T-cell (primary cell): ENCODE measurements around the gene CRABP2. TPM values are rescaled to one million over a fixed set of nuclear protein-coding genes. Genes with fewer than 3 reads are reported as not detected.

Experiments used
- ATAC-seq, 4 experiments: fragments of 200-7000 bp in 3 of 4; fragments of 150-1000 bp in 1 of 4; cut with Tn5 transposase; replicated peaks in 1 of 4; 1 replicate in 3 of 4; 2 replicates in 1 of 4; pipeline ENCODE4 v1.10.0; 2021; ENCODE audit warnings: moderate library complexity in 3 of 4, mild to moderate bottlenecking in 2 of 4, moderate number of reproducible peaks in 1 of 4
- CTCF ChIA-PET, 2 donors: fragments of 300-600 bp; sonication (Branson Sonifier 250); formaldehyde crosslinking; loops; one replicate each; lab custom pipeline; 2022; ENCODE audit warnings: antibody characterized with exemption in 2 of 2; lab: Charles Lee
- POLR2A ChIA-PET, 2 donors: fragments of 300-600 bp; sonication (Branson Sonifier 250); formaldehyde crosslinking; loops; one replicate each; lab custom pipeline; 2022; ENCODE audit warnings: antibody characterized with exemption in 2 of 2; lab: Charles Lee
- DNase-seq, 35 experiments: peaks; one replicate each; pipeline versions ENCODE4 v3.0.0 to v3.0.0-alpha.2; 2013 to 2023
- H3K27ac ChIP-seq: one replicate; pipeline ENCODE4 v1.5.1; 2013; ENCODE audit warnings: low read length
- H3K27me3 ChIP-seq, 2 experiments: replicated peaks in 1 of 2; 1 replicate in 1 of 2; 2 replicates in 1 of 2; pipeline versions ENCODE4 v1.6.1 to v1.7.0; 2013; ENCODE audit warnings: low read length in 1 of 2, mixed read lengths in 1 of 2; ENCODE audit not compliant: control insufficient read depth in 2 of 2, insufficient read depth in 2 of 2; ENCODE audit errors: extremely low read depth in 1 of 2
- H3K36me3 ChIP-seq, 2 donors: 1 replicate in 1 of 2; 2 replicates in 1 of 2; pipeline versions ENCODE4 v1.6.1 to v1.7.0; 2013; ENCODE audit warnings: low read length in 1 of 2; ENCODE audit not compliant: control insufficient read depth in 2 of 2, insufficient read depth in 1 of 2; ENCODE audit errors: extremely low read depth in 1 of 2
- H3K4me1 ChIP-seq, 2 experiments: 1 replicate in 1 of 2; 2 replicates in 1 of 2; pipeline versions ENCODE4 v1.6.1 to v1.7.0; 2013; ENCODE audit warnings: low read length in 2 of 2, mixed read lengths in 1 of 2; ENCODE audit not compliant: insufficient read depth in 2 of 2, control insufficient read depth in 1 of 2; ENCODE audit errors: extremely low read depth in 1 of 2
- H3K4me3 ChIP-seq, 2 donors: 1 replicate in 1 of 2; 2 replicates in 1 of 2; pipeline versions ENCODE4 v1.5.1 to v1.7.0; 2013; ENCODE audit warnings: mild to moderate bottlenecking in 2 of 2, low read length in 1 of 2, moderate library complexity in 1 of 2; ENCODE audit not compliant: control insufficient read depth in 1 of 2; ENCODE audit errors: extremely low read depth in 1 of 2
- H3K9me3 ChIP-seq: 2 replicates; pipeline ENCODE4 v1.7.0; 2013
- H3K27ac Mint-ChIP-seq, 2 donors: one replicate each; pipeline ENCODE4 v1.8.0; 2020 to 2021; ENCODE audit warnings: mild to moderate bottlenecking in 2 of 2, mixed read lengths in 2 of 2
- H3K27me3 Mint-ChIP-seq, 2 donors: one replicate each; pipeline ENCODE4 v1.8.0; 2021 to 2022; ENCODE audit warnings: mixed read lengths in 2 of 2
- H3K36me3 Mint-ChIP-seq: one replicate; pipeline ENCODE4 v1.8.0; 2021; ENCODE audit warnings: mixed read lengths
- H3K4me1 Mint-ChIP-seq, 3 donors: one replicate each; pipeline ENCODE4 v1.8.0; 2020 to 2022; ENCODE audit warnings: mixed read lengths in 3 of 3, mild to moderate bottlenecking in 1 of 3
- H3K4me3 Mint-ChIP-seq, 3 donors: one replicate each; pipeline ENCODE4 v1.8.0; 2020 to 2022; ENCODE audit warnings: mild to moderate bottlenecking in 3 of 3, mixed read lengths in 3 of 3, moderate library complexity in 3 of 3
- H3K9me3 Mint-ChIP-seq, 3 donors: one replicate each; pipeline ENCODE4 v1.8.0; 2020 to 2022; ENCODE audit warnings: mixed read lengths in 3 of 3
- WGBS: methylation state at CpG from one replicate; pipeline ENCODE4 v1.1.5; 2013; ENCODE audit warnings: missing lambda C conversion rate; ENCODE audit not compliant: insufficient coverage; 5-methylcytosine and 5-hydroxymethylcytosine counted together
- total RNA-seq, 35 experiments: library from RNA in 6 of 35; stranded (reverse) in 6 of 35; fragments of 120-200 nt in 1 of 35; gene quantifications; one replicate each; pipeline versions ENCODE4 v1.2.1 to v1.2.4 and lab custom pipeline; 2013 to 2026

Gene CRABP2
- total RNA-seq, 5 donors from 2014 or later (not counting 1 experiment from before 2014, with no cell fraction given), result 0.76 to 3.6 (median 1.6) TPM

DNA sequence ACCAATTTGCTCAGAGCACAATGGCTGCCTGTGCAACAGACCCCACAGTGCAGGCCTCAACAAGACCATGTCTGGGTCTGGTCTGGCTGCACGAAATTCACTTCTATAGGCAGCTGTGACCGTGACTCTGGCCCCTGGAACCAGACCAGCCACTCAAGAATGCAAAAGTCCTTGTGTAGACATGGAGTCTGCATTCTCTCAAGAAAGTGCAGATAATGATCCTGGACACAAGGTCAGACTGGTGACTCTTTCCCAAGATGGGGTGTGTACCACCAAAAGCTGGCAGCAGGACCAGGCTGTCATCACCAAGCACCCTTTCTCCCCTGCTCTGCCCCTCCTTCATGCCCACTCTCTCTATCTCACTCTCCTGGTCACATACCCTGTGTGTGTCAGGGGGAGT, 15.7 kb upstream of the CRABP2 start:
- WGBS, result 95% methylated on average over 2 of the region's 2 CpGs
- no peak overlapping the region for H3K4me3 Mint-ChIP-seq
- Histone ChIP-seq H3K4me1 (peaks cover 10 to 22% of the 10 kb centered on the region in 2 experiments), H3K9me3 (no peaks in the 10 kb centered on the region), H3K27ac (no peak overlapping the region), H3K27me3 (no peaks in the 10 kb centered on the region), H3K36me3 (peaks cover 4 to 56% of the 10 kb centered on the region in 2 donors), H3K4me3 (no peak overlapping the region)
- DNase-seq, result no peak
- ATAC-seq, result no peak
- peaks cover 35% of the 10 kb centered on the region for H3K36me3 Mint-ChIP-seq
- CTCF ChIA-PET, result interaction anchor here (0.6 to 0.9 kb wide), 4 partner anchors 31 to 60 kb away, joined by 3 to 6 read pairs (median 4); no protein-coding TSS in a partner anchor
- no peaks in the 10 kb centered on the region for H3K27me3 Mint-ChIP-seq
- POLR2A ChIA-PET, result interaction anchor here in 1 of 2 donors (0.6 kb wide), 1 partner anchor 14 kb away, joined by 4 read pairs; no protein-coding TSS in a partner anchor
- no peak overlapping the region for H3K27ac Mint-ChIP-seq
- peaks cover 13 to 17% (median 16%) of the 10 kb centered on the region in 3 donors for H3K4me1 Mint-ChIP-seq
- H3K9me3 Mint-ChIP-seq, result no peaks in the 10 kb centered on the region

DNA sequence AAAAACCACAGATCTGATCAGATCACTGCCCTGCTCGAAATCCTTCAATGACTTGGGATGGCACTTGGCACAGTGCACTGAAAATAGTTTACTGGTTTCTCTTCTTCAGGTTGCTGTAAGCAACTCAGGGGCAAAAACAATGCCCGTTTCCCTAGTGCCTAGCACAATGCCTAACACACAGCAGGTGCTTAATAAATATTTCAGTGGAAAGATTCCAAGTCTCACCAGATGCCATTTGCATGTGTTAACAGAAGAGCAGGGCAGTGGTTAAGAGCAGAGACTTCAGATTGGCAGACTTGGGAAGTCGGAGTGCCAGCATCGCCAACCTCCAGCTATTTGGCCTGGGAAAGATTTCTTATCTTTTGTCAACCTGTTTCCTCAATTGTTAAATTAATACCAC, 12.0 kb upstream of the CRABP2 start:
- Mint-ChIP-seq H3K9me3 (no peaks in the 10 kb centered on the region), H3K27me3 (no peaks in the 10 kb centered on the region), H3K27ac (no peak overlapping the region), H3K36me3 (peaks cover 31% of the 10 kb centered on the region), H3K4me3 (no peak overlapping the region), H3K4me1 (peaks cover 0 to 1% (median 0%) of the 10 kb centered on the region in 3 donors)
- DNase-seq, result no peak
- H3K4me1 ChIP-seq, result no peaks in the 10 kb centered on the region
- POLR2A ChIA-PET, result no interaction called here
- CTCF ChIA-PET, result interaction anchor here (0.6 to 1.9 kb wide), 3 partner anchors 9 to 18 kb away, joined by 3 to 6 read pairs (median 3); no protein-coding TSS in a partner anchor
- 100% methylated on average over 1 of the region's 4 CpGs for WGBS
- H3K4me3 ChIP-seq, result no peak overlapping the region
- H3K27me3 ChIP-seq, result no peaks in the 10 kb centered on the region
- H3K27ac ChIP-seq, result no peak overlapping the region
- H3K36me3 ChIP-seq, result peaks cover 4 to 27% of the 10 kb centered on the region in 2 donors
- no peak for ATAC-seq
- no peaks in the 10 kb centered on the region for H3K9me3 ChIP-seq

DNA sequence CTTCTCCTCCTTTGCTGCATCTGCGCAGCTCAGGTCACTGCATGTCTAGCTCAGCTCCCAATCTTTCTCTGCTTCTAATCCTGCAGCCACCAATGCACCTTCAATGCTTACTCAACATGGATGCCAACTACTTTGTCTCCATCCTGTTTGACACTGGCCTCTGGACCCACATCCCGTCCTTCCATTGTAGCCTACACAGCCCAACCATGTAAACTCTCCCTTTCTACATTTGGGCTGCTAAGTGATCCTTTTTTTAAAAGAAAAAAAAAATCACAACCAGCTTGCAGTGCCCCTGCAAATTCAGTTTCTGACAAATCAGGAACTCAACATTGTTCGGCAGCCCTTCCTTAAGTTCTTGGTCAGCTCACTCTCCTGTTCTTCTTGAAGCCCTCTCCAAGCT, 9.4 kb upstream of the CRABP2 start:
- H3K27ac ChIP-seq, result no peak overlapping the region
- Mint-ChIP-seq H3K27me3 (no peaks in the 10 kb centered on the region), H3K4me1 (no peaks in the 10 kb centered on the region), H3K4me3 (no peak overlapping the region), H3K36me3 (peaks cover 18% of the 10 kb centered on the region), H3K9me3 (no peaks in the 10 kb centered on the region), H3K27ac (peak overlapping the region in 1 of 2 donors; percentile 21)
- WGBS, result 100% methylated on average over 3 of the region's 3 CpGs
- ATAC-seq (no peak), DNase-seq (no peak)
- ChIA-PET POLR2A (no interaction called here), CTCF (interaction anchor here in 1 of 2 donors (0.9 kb wide), 1 partner anchor 11 kb away, joined by 3 read pairs; no protein-coding TSS in a partner anchor)
- no peaks in the 10 kb centered on the region for H3K4me1 ChIP-seq
- no peak overlapping the region for H3K4me3 ChIP-seq
- no peaks in the 10 kb centered on the region for H3K27me3 ChIP-seq
- H3K9me3 ChIP-seq, result no peaks in the 10 kb centered on the region
- peaks cover 0 to 10% of the 10 kb centered on the region in 2 donors for H3K36me3 ChIP-seq

DNA sequence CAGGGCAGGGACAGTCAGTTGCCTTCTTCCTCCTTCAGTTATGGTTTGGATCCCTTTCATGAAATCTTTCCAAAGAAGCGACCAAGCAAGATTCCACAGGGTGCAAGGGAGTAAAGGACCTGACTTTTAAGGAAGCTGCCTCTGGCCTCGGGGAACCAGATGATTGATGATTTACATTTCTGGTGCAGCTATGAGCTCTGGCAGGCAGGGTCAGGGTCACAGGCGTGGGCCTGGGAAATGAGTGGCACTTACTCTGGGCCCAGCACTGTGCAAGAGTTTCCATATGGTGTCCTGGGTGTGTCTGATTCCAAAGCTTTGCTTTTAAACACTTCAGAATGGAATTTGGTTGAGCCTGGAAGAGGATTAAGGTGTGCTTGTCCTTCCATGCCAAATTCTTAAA, 7.2 kb upstream of the CRABP2 start:
- POLR2A ChIA-PET, result no interaction called here
- no peaks in the 10 kb centered on the region for H3K27me3 Mint-ChIP-seq
- no peak overlapping the region for H3K4me3 ChIP-seq
- no peak overlapping the region for H3K27ac Mint-ChIP-seq
- peaks cover 17% of the 10 kb centered on the region for H3K36me3 Mint-ChIP-seq
- H3K27ac ChIP-seq, result no peak overlapping the region
- no peaks in the 10 kb centered on the region for H3K27me3 ChIP-seq
- 100% methylated on average over 2 of the region's 3 CpGs for WGBS
- H3K4me1 Mint-ChIP-seq, result peaks cover 0 to under 1% (median 0%) of the 10 kb centered on the region in 3 donors
- ATAC-seq (no peak), DNase-seq (no peak)
- CTCF ChIA-PET, result no interaction called here
- peaks cover 0 to 3% of the 10 kb centered on the region in 2 donors for H3K36me3 ChIP-seq
- H3K4me1 ChIP-seq, result peaks cover 0 to 2% of the 10 kb centered on the region in 2 experiments
- no peaks in the 10 kb centered on the region for H3K9me3 ChIP-seq
- no peak overlapping the region for H3K4me3 Mint-ChIP-seq
- H3K9me3 Mint-ChIP-seq, result no peaks in the 10 kb centered on the region

DNA sequence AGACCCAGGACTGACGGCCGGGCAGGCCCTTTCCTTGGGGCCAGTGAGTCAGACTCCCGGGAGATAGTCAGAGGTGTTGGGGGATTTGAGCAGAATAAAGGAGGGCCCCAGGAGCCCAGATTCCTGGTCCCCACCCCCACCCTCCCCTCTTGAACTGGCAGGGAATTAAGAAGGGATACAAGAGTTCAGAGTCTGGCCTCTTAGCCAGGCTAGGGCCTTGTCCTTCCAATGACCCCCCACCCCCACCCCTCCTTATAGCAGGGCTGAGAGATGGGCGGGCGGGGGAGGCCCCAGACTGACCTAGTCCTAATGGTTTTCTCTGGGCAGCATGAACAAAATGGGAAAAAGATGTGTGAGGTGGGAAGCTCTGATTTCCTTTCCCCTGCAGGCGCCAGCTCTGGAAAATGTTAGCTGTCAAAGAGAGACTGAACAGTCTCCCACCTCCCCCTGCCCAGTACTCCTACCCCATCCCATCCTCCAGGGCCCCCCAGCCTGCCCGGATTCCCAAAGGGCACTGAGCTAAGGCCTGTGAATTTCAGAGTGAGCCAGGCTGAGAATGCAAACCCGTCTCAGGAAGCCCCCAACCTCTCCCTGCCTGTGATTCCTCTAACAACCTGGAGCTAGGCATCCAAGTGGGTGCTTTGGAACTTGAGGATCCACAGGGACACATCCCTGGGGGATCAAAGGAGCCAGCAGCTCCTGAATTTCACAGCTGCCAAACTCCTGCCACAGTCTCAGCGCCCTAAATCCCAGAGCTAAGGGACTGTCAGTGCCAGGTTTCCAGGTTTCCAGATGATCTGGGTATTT, 5.8 kb upstream of the CRABP2 start:
- Histone ChIP-seq H3K36me3 (no peaks in the 10 kb centered on the region), H3K4me3 (no peak overlapping the region), H3K27me3 (no peaks in the 10 kb centered on the region), H3K9me3 (no peaks in the 10 kb centered on the region), H3K4me1 (peaks cover 10 to 16% of the 10 kb centered on the region in 2 experiments), H3K27ac (no peak overlapping the region)
- POLR2A ChIA-PET, result interaction anchor here in 1 of 2 donors (0.6 kb wide), 1 partner anchor 101 kb away, joined by 4 read pairs; no protein-coding TSS in a partner anchor
- ATAC-seq (no peak), DNase-seq (no peak)
- 76% methylated on average over 3 of the region's 9 CpGs for WGBS
- CTCF ChIA-PET, result interaction anchor here in 1 of 2 donors (1.0 kb wide), 1 partner anchor 22 kb away, joined by 3 read pairs; no protein-coding TSS in a partner anchor
- Mint-ChIP-seq H3K36me3 (peaks cover 13% of the 10 kb centered on the region), H3K4me1 (peaks cover 8 to 12% (median 11%) of the 10 kb centered on the region in 3 donors), H3K27ac (no peak overlapping the region), H3K4me3 (no peak overlapping the region), H3K9me3 (no peaks in the 10 kb centered on the region), H3K27me3 (no peaks in the 10 kb centered on the region)

DNA sequence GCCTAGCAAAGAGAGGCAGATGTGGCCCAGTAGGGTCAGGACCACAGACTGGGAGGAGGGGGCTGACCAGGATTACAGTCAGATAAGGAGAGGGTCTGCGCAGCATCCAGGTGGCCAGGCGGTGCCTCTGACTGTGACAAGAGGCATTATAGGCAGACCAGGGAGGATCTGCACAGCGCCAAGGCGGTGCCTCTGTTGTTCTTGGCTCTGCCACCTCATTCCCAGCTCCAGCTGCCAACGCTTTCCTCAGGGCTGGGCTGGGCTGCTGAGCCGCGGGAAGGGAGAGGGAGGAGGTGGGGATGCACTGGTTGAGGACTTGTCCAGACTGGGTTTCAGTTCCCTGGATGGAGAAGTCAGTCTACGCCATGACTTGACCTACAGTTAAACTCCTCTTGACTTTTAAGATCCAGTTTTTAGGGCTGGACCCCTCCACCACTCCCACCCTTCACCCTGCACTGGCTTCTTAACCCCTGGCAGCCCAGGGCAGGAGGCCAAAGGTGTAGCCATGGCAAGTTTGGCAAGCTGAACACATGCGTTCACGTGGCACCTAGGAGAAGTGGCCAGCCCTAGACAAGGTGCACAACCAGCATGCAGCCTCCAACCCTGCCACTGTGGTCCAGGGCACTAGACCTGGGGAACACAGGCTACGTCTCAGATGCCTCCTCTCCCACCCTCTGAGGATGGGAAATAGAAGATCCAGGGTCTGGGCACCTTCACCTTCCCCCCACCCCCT, 4.5 kb upstream of the CRABP2 start:
- no peak for ATAC-seq
- WGBS, result 94% methylated on average over 6 of the region's 11 CpGs
- ChIA-PET CTCF (no interaction called here), POLR2A (interaction anchor here in 1 of 2 donors (0.5 to 0.6 kb wide), 2 partner anchors 42 to 66 kb away, joined by 3 to 6 read pairs; partner anchors contain the start of gene HDGF)
- Mint-ChIP-seq H3K36me3 (no peaks in the 10 kb centered on the region), H3K4me1 (peaks cover 18 to 23% (median 22%) of the 10 kb centered on the region in 3 donors), H3K4me3 (no peak overlapping the region), H3K27ac (peak overlapping the region in 1 of 2 donors; percentile 56), H3K27me3 (no peaks in the 10 kb centered on the region), H3K9me3 (no peaks in the 10 kb centered on the region)
- no peak overlapping the region for H3K4me3 ChIP-seq
- peaks cover 0 to 12% of the 10 kb centered on the region in 2 experiments for H3K27me3 ChIP-seq
- H3K27ac ChIP-seq, result no peak overlapping the region
- H3K9me3 ChIP-seq, result no peaks in the 10 kb centered on the region
- H3K36me3 ChIP-seq, result no peaks in the 10 kb centered on the region
- H3K4me1 ChIP-seq, result peaks cover 14 to 29% of the 10 kb centered on the region in 2 experiments
- DNase-seq, result no peak
